Measurements from ENCODE around the gene SMKR1. TPM values are rescaled to one million over a fixed set of nuclear protein-coding genes. Genes with fewer than 3 reads are reported as not detected.

The SMKR1 gene
- total RNA-seq, 1 experiment from 2014 or later = 1.4 TPM

- Histone ChIP-seq H3K36me3 (ENCODE audit: control insufficient read depth, insufficient read depth, low read length) (no peaks in the 10 kb centered on the region), H3K9me3 (ENCODE audit: control insufficient read depth, insufficient read depth, low read depth, low read length) (no peaks in the 10 kb centered on the region), H3K27me3 (ENCODE audit: control insufficient read depth, insufficient read depth, low read length) (no peaks in the 10 kb centered on the region), H3K4me3 (ENCODE audit: low read depth in 2 of 2, low read length in 2 of 2) (no peak overlapping the region), H3K4me1 (ENCODE audit: control insufficient read depth, insufficient read depth, low read length) (no peaks in the 10 kb centered on the region), H3K27ac (ENCODE audit: low read length) (no peak overlapping the region)
- DNase-seq (ENCODE audit: low read depth, low spot score) = no peak
- intact Hi-C loops (cut with micrococcal nuclease; ENCODE audit: unreplicated experiment) (no loop called here), in situ Hi-C loops (cut with HindIII; ENCODE audit: low pct_unique_long_range_greater_than_20kb, low sequenced_read_pairs) (no loop called here)
- no TSS peak for BruUV-seq (replicated peaks)
- POLR2A ChIA-PET = interaction anchor here (0.5 to 0.7 kb wide), 3 partner anchors 11 to 191 kb away, joined by 3 to 15 read pairs (median 3); no protein-coding TSS in a partner anchor
- CTCF ChIA-PET = interaction anchor here (0.7 kb wide), 2 partner anchors 35 to 206 kb away, joined by 7 to 11 read pairs; no protein-coding TSS in a partner anchor
- no peak for ATAC-seq
- TF ChIP-seq SIN3A (IDR thresholded peaks at IDR 0.05; ENCODE audit: borderline replicate concordance, insufficient read depth, low read depth, low read length) = no peak
- TF ChIP-seq REST (IDR thresholded peaks at IDR 0.05; ENCODE audit: insufficient read depth in 1 of 2, low read depth in 2 of 2, low read length in 1 of 2) = no peak
- TF ChIP-seq POLR2AphosphoS5 (IDR thresholded peaks at IDR 0.05; ENCODE audit: low read depth, low read length) = no peak
- no peak for TF ChIP-seq CTCF (IDR thresholded peaks at IDR 0.05)
- no peak for TF ChIP-seq TCF7L2 (IDR thresholded peaks at IDR 0.05; ENCODE audit: low read depth, low read length)
Measured at GRCh38 chr7:129535896-129536295, 33.6 kb downstream of the SMKR1 start.

GRCh38 chr7:129536323-129536722, 34.0 kb downstream of the SMKR1 start:
- CTCF ChIA-PET = interaction anchor here (0.7 kb wide), 2 partner anchors 35 to 205 kb away, joined by 7 to 11 read pairs; no protein-coding TSS in a partner anchor
- Histone ChIP-seq H3K4me1 (ENCODE audit: control insufficient read depth, insufficient read depth, low read length) (no peaks in the 10 kb centered on the region), H3K36me3 (ENCODE audit: control insufficient read depth, insufficient read depth, low read length) (no peaks in the 10 kb centered on the region), H3K9me3 (ENCODE audit: control insufficient read depth, insufficient read depth, low read depth, low read length) (no peaks in the 10 kb centered on the region), H3K27ac (ENCODE audit: low read length) (no peak overlapping the region), H3K4me3 (ENCODE audit: low read depth in 2 of 2, low read length in 2 of 2) (no peak overlapping the region), H3K27me3 (ENCODE audit: control insufficient read depth, insufficient read depth, low read length) (no peaks in the 10 kb centered on the region)
- in situ Hi-C loops (cut with HindIII; ENCODE audit: low pct_unique_long_range_greater_than_20kb, low sequenced_read_pairs) = no loop called here
- ATAC-seq = no peak
- TF ChIP-seq REST (IDR thresholded peaks at IDR 0.05; ENCODE audit: insufficient read depth in 1 of 2, low read depth in 2 of 2, low read length in 1 of 2) (no peak), POLR2AphosphoS5 (IDR thresholded peaks at IDR 0.05; ENCODE audit: low read depth, low read length) (no peak), CTCF (IDR thresholded peaks at IDR 0.05) (no peak), TCF7L2 (IDR thresholded peaks at IDR 0.05; ENCODE audit: low read depth, low read length) (no peak), SIN3A (IDR thresholded peaks at IDR 0.05; ENCODE audit: borderline replicate concordance, insufficient read depth, low read depth, low read length) (no peak)
- BruUV-seq (replicated peaks) = no TSS peak
- POLR2A ChIA-PET = interaction anchor here (0.7 kb wide), 1 partner anchor 33 kb away, joined by 15 read pairs; no protein-coding TSS in a partner anchor
- intact Hi-C loops (cut with micrococcal nuclease; ENCODE audit: unreplicated experiment) = no loop called here
- DNase-seq (ENCODE audit: low read depth, low spot score) = no peak

All from Panc1 (cell line).